GM12878 (cell line): ENCODE data around the gene KCNK17. TPM values are rescaled to one million over a fixed set of nuclear protein-coding genes. Genes with fewer than 3 reads are reported as not detected.

ENCODE experiments used
- ATAC-seq: fragments of 200-7000 bp; cut with Tn5 transposase; 3 replicates; pipeline ENCODE4 v1.9.1; 2020; ENCODE audit warnings: mild to moderate bottlenecking, moderate library complexity
- BruUV-seq: library from RNA; stranded (reverse); fragments of 400-500 nt; replicated peaks from 2 replicates; lab custom pipeline; 2021; lab: Mats Ljungman, UMichigan
- CTCF ChIA-PET: fragments of 300-600 bp; sonication (Branson Sonifier 250); formaldehyde crosslinking; extraction: SDS; loops from one replicate; lab custom pipeline; 2021; ENCODE audit warnings: inconsistent platforms; lab: Yijun Ruan, JAX
- POLR2A ChIA-PET: fragments of 350-600 bp; formaldehyde crosslinking; extraction: SDS; loops from one replicate; lab custom pipeline; 2021; ENCODE audit warnings: inconsistent platforms; lab: Charles Lee
- RAD21 ChIA-PET: fragments of 300-600 bp; sonication (Branson Sonifier 250); formaldehyde crosslinking; loops from one replicate; lab custom pipeline; 2023; ENCODE audit warnings: antibody characterized with exemption; ENCODE audit not compliant: unreplicated experiment; lab: Charles Lee
- SMC1A ChIA-PET: fragments of 300-600 bp; sonication (Branson Sonifier 250); formaldehyde crosslinking; loops from one replicate; lab custom pipeline; 2023; ENCODE audit not compliant: unreplicated experiment, uncharacterized antibody; lab: Charles Lee
- DNase-seq: peaks from one replicate; pipeline ENCODE4 v3.0.0-alpha.2; 2011; ENCODE audit warnings: low read depth, low spot score
- FAIRE-seq: peaks from 3 replicates; lab custom pipeline; 2011; peaks lifted over from hg19 to GRCh38; lab: Jason Lieb, UNC
- H2AFZ ChIP-seq: 2 replicates; pipeline ENCODE4 v1.6.0; 2011; ENCODE audit warnings: low read depth, low read length, control low read depth; ENCODE audit not compliant: control insufficient read depth
- H3K27ac ChIP-seq: 2 replicates; pipeline ENCODE4 v1.5.1; 2011; ENCODE audit warnings: control low read depth; ENCODE audit not compliant: control insufficient read depth, insufficient read depth
- H3K27me3 ChIP-seq, 2 experiments: replicated peaks in 1 of 2; 2 replicates each; pipeline versions ENCODE4 v1.6.0 to v1.6.1; 2011; ENCODE audit warnings: low read length in 1 of 2; ENCODE audit not compliant: control insufficient read depth in 2 of 2, insufficient read depth in 2 of 2
- H3K36me3 ChIP-seq, 2 experiments: 2 replicates each; pipeline ENCODE4 v1.5.1; 2011; ENCODE audit warnings: low read length in 1 of 2; ENCODE audit not compliant: control insufficient read depth in 2 of 2, insufficient read depth in 2 of 2
- H3K4me1 ChIP-seq: 2 replicates; pipeline ENCODE4 v1.6.1; 2011; ENCODE audit warnings: mild to moderate bottlenecking, low read length, moderate library complexity, mixed read lengths; ENCODE audit not compliant: control insufficient read depth, insufficient read depth
- H3K4me2 ChIP-seq: 2 replicates; pipeline ENCODE4 v1.6.0; 2011; ENCODE audit warnings: control low read depth; ENCODE audit not compliant: control insufficient read depth, insufficient read depth
- H3K4me3 ChIP-seq: fragments of 200-600 bp; sonication (generic); 2 replicates; pipeline ENCODE4 v1.5.1; 2016
- H3K79me2 ChIP-seq: 2 replicates; pipeline ENCODE4 v1.6.0; 2011; ENCODE audit warnings: low read length; ENCODE audit not compliant: control insufficient read depth, insufficient read depth
- H3K9ac ChIP-seq: 2 replicates; pipeline ENCODE4 v1.8.0; 2011; ENCODE audit warnings: low read length, control low read depth, mixed read lengths; ENCODE audit not compliant: control insufficient read depth, insufficient read depth
- H3K9me3 ChIP-seq: replicated peaks from 3 replicates; pipeline ENCODE4 v1.5.1; 2011; ENCODE audit warnings: mild to moderate bottlenecking, low read length; ENCODE audit not compliant: control insufficient read depth, insufficient read depth
- H4K20me1 ChIP-seq: 2 replicates; pipeline ENCODE4 v1.6.0; 2011; ENCODE audit not compliant: control insufficient read depth, insufficient read depth
- ASH2L ChIP-seq: fragments of 300-600, 200-600 bp; sonication (generic); IDR thresholded peaks from 2 replicates; pipeline ENCODE4 v1.6.1; 2017; ENCODE audit warnings: low read depth, mild to moderate bottlenecking, borderline replicate concordance
- CREM ChIP-seq: IDR thresholded peaks from 2 replicates; pipeline ENCODE4 v1.6.1; 2014; ENCODE audit warnings: antibody characterized with exemption, low read depth
- YY1 ChIP-seq: IDR thresholded peaks from 2 replicates; pipeline ENCODE4 v1.6.1; 2011; ENCODE audit warnings: low read depth, mild to moderate bottlenecking, low read length
- ZBTB33 ChIP-seq: fragments of 450-650 bp; IDR thresholded peaks from 2 replicates; pipeline ENCODE4 v1.6.1; 2017; ENCODE audit warnings: mild to moderate bottlenecking
- WGBS: methylation state at CpG from one replicate; pipeline ENCODE4 v1.1.6; 2016; ENCODE audit warnings: low lambda C conversion rate; ENCODE audit not compliant: insufficient replicate concordance, insufficient coverage; ENCODE audit errors: missing lambda C conversion rate; 5-methylcytosine and 5-hydroxymethylcytosine counted together
- in situ Hi-C: fragments of 300-500 bp; cut with MboI; formaldehyde crosslinking; loops from 9 replicates; pipeline ENCODE4 v1.14.3; 2018; ENCODE audit warnings: mixed read lengths
- intact Hi-C: fragments of 100-400 bp; cut with micrococcal nuclease; formaldehyde crosslinking; loops from one replicate; pipeline ENCODE4 v1.14.2; 2022; ENCODE audit not compliant: unreplicated experiment
- polyA plus RNA-seq, 11 experiments: library from polyadenylated mRNA; depleted of rRNA in 4 of 11; unstranded in 6 of 11; stranded (reverse) in 5 of 11; fragments of >200 nt; fragmentation: Nextera tagmentation in 4 of 11; fragmentation: Illumina TruSeq in 1 of 11; extraction: Ambion mirVana in 4 of 11; extraction: Trizol in 1 of 11; gene quantifications; 1 replicate in 1 of 11; 2 replicates in 10 of 11; pipeline versions ENCODE4 v1.2.1 to v1.2.3, GENCODE V29; 2011 to 2016; ENCODE audit warnings: inconsistent platforms in 2 of 11, missing spikeins in 2 of 11, low read depth in 1 of 11
- total RNA-seq, 4 experiments: library from RNA; depleted of rRNA in 3 of 4; stranded (reverse); fragments of >200 nt in 3 of 4; fragmentation: Illumina TruSeq in 1 of 4; extraction: Trizol in 1 of 4; gene quantifications; 2 replicates each; pipeline versions ENCODE4 v1.2.1 to v1.2.3, GENCODE V29; 2013 to 2021
- TF ChIP-seq, protein P1 (sequence below): fragments of 450-650 bp; IDR thresholded peaks from 2 replicates; pipeline ENCODE4 v1.6.1; 2017; ENCODE audit warnings: low read depth, mild to moderate bottlenecking, moderate library complexity

The KCNK17 gene
- total and polyA plus RNA-seq, 10 of the 15 experiments (the other 5 are each of a cell fraction or from before 2014, with no cell fraction given): not detected

DNA sequence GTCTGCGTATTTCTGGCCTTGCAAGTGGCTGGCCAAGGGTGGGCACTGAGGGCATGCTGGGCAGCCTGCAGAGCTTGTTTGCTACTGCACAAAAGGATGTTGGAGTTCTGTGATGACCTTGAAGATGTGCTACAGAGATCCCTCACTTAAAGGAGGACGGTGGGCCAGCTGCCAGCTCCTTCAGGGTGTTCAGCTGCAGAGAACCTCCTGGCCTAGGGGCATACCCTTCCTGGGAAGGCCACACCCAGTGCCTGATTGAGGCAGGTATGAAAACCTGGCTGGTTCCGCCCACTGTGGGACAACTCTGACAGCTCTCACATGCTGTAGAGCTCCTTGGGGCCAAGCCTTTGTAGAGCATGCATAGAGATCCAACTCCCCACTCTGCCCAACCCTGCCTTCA is 3.0 kb upstream of the KCNK17 start:
- ChIA-PET CTCF (no interaction called here), POLR2A (no interaction called here), SMC1A (no interaction called here)
- WGBS: 6% methylated on average over 3 of the region's 3 CpGs
- Histone ChIP-seq H3K4me1 (no peaks in the 10 kb centered on the region), H3K79me2 (no peaks in the 10 kb centered on the region), H3K36me3 (no peaks in the 10 kb centered on the region), H3K27me3 (peaks cover 10 to 14% of the 10 kb centered on the region in 2 experiments)
- in situ Hi-C loops (no loop called here), intact Hi-C loops (no loop called here)
- no TSS peak for BruUV-seq
- TF ChIP-seq, protein P1, sequence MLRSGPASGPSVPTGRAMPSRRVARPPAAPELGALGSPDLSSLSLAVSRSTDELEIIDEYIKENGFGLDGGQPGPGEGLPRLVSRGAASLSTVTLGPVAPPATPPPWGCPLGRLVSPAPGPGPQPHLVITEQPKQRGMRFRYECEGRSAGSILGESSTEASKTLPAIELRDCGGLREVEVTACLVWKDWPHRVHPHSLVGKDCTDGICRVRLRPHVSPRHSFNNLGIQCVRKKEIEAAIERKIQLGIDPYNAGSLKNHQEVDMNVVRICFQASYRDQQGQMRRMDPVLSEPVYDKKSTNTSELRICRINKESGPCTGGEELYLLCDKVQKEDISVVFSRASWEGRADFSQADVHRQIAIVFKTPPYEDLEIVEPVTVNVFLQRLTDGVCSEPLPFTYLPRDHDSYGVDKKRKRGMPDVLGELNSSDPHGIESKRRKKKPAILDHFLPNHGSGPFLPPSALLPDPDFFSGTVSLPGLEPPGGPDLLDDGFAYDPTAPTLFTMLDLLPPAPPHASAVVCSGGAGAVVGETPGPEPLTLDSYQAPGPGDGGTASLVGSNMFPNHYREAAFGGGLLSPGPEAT: no peak
- no peak for TF ChIP-seq CREM
- TF ChIP-seq ASH2L: no peak
- no peak for TF ChIP-seq YY1
- no peak for TF ChIP-seq ZBTB33
- TF ChIP-seq, all 136 proteins: peak for 0
- no peaks in the 10 kb centered on the region for H3K9me3 ChIP-seq
- H3K4me2 ChIP-seq: no peak overlapping the region
- no peak overlapping the region for H3K4me3 ChIP-seq
- H3K27ac ChIP-seq: no peak overlapping the region
- no peak overlapping the region for H3K9ac ChIP-seq
- FAIRE-seq (no peak), ATAC-seq (no peak), DNase-seq (no peak)
- no peak overlapping the region for H2AFZ ChIP-seq
- no peaks in the 10 kb centered on the region for H4K20me1 ChIP-seq
- RAD21 ChIA-PET: no interaction called here
